ENCODE results near the gene TMEM145.

- no peak for TF ChIP-seq CTCF (IDR thresholded peaks at IDR 0.05; ENCODE audit: low read length)
- no peak for TF ChIP-seq EZH2 (IDR thresholded peaks at IDR 0.05; ENCODE audit: borderline replicate concordance, low read length)
Observed at GRCh38 chr19:42344336-42344893, 31.3 kb downstream of the TMEM145 start.

All from OCI-LY1 (cell line).